Astrocyte (in vitro differentiated cells and primary cell): ENCODE results near the gene EIF4ENIF1.

ENCODE experiments used
- EZH2 ChIP-seq: IDR thresholded peaks from 2 replicates; pipeline ENCODE4 v1.6.1; 2012; ENCODE audit warnings: mild to moderate bottlenecking, low read length, inconsistent platforms; ENCODE audit not compliant: insufficient read depth
- TF ChIP-seq, protein P1 (sequence below): IDR thresholded peaks from 2 replicates; pipeline ENCODE4 v1.5.1; 2011; ENCODE audit warnings: low read depth, mild to moderate bottlenecking, inconsistent platforms, low read length, moderate library complexity; ENCODE audit not compliant: insufficient read depth

DNA sequence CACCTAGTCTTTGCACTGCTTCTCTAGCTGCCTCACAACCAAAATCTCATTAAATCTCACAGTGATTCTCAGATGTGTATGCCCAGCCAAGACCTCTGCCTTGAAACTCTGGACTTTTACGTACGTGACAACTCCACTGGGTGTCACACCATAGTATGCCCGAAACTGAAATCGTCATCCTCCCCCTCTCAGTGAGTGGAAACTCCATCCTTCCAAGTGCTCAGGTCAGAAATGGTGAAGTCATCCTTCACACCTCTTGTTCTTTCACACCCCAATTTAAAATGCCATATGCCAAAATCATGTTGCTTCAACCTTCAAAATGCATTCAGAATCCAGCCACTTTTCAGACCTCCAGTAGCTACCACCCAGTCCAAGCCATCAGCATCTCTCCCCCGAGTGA is 49.2 kb upstream of the EIF4ENIF1 start:
- no peak for TF ChIP-seq EZH2
- TF ChIP-seq, protein P1, sequence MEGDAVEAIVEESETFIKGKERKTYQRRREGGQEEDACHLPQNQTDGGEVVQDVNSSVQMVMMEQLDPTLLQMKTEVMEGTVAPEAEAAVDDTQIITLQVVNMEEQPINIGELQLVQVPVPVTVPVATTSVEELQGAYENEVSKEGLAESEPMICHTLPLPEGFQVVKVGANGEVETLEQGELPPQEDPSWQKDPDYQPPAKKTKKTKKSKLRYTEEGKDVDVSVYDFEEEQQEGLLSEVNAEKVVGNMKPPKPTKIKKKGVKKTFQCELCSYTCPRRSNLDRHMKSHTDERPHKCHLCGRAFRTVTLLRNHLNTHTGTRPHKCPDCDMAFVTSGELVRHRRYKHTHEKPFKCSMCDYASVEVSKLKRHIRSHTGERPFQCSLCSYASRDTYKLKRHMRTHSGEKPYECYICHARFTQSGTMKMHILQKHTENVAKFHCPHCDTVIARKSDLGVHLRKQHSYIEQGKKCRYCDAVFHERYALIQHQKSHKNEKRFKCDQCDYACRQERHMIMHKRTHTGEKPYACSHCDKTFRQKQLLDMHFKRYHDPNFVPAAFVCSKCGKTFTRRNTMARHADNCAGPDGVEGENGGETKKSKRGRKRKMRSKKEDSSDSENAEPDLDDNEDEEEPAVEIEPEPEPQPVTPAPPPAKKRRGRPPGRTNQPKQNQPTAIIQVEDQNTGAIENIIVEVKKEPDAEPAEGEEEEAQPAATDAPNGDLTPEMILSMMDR, result no peak
